HEK293 (cell line): ENCODE data around the gene ARHGEF4.
A peak's percentile ranks its signal among the peaks of the same experiment; 100 is the strongest.

Source experiments
- CTCF ChIA-PET: fragments of 350-600 bp; formaldehyde crosslinking; extraction: SDS; loops from one replicate; lab custom pipeline; 2021; ENCODE audit warnings: antibody characterized with exemption; lab: Yijun Ruan, JAX
- POLR2A ChIA-PET: fragments of 300-600 bp; formaldehyde crosslinking; extraction: SDS; loops from one replicate; lab custom pipeline; 2020; ENCODE audit warnings: antibody characterized with exemption, inconsistent platforms; lab: Yijun Ruan, JAX
- H3K27ac ChIP-seq: fragments of 200-500 bp; sonication (Bioruptor generic); 2 replicates; pipeline ENCODE4 v1.5.1; 2014; ENCODE audit warnings: low read depth, low read length, control low read depth, inconsistent platforms; ENCODE audit errors: extremely low read depth
- H3K36me3 ChIP-seq, 2 experiments: fragments of 200-500 bp in 1 of 2; sonication (Bioruptor generic) in 1 of 2; 1 replicate in 1 of 2; 2 replicates in 1 of 2; pipeline ENCODE4 v1.5.1; 2014 to 2017; ENCODE audit warnings: inconsistent platforms in 2 of 2, low read length in 2 of 2; ENCODE audit not compliant: control insufficient read depth in 2 of 2, insufficient read depth in 1 of 2
- H3K4me1 ChIP-seq: fragments of 200-500 bp; sonication (Bioruptor generic); 2 replicates; pipeline ENCODE4 v1.5.1; 2014; ENCODE audit warnings: mild to moderate bottlenecking, low read length, inconsistent platforms; ENCODE audit not compliant: control insufficient read depth, insufficient read depth
- H3K4me3 ChIP-seq: 2 replicates; pipeline ENCODE4 v1.5.1; 2011; ENCODE audit warnings: low read depth, mild to moderate bottlenecking, control low read depth, low read length, moderate library complexity
- H3K9me3 ChIP-seq: fragments of 200-500 bp; sonication (Bioruptor generic); 2 replicates; pipeline ENCODE4 v1.5.1; 2014; ENCODE audit warnings: low read depth, low read length, inconsistent platforms; ENCODE audit not compliant: control insufficient read depth, insufficient read depth
- FEZF1 ChIP-seq: fragments of 450-650 bp; formaldehyde crosslinking; IDR thresholded peaks from 2 replicates; pipeline ENCODE4 v1.5.1; 2016; ENCODE audit warnings: missing biosample characterization, missing genetic modification characterization
- SCRT2 ChIP-seq: fragments of 450-650 bp; formaldehyde crosslinking; IDR thresholded peaks from 2 replicates; pipeline ENCODE4 v1.5.1; 2016; ENCODE audit warnings: missing biosample characterization, missing genetic modification characterization
- YY2 ChIP-seq: fragments of 450-650 bp; formaldehyde crosslinking; IDR thresholded peaks from 2 replicates; pipeline ENCODE4 v1.5.1; 2016; ENCODE audit warnings: missing biosample characterization, missing genetic modification characterization
- ZNF16 ChIP-seq: fragments of 450-650 bp; formaldehyde crosslinking; IDR thresholded peaks from 2 replicates; pipeline ENCODE4 v1.5.1; 2016; ENCODE audit warnings: low read depth, missing biosample characterization, missing genetic modification characterization
- ZNF174 ChIP-seq: fragments of 450-650 bp; formaldehyde crosslinking; IDR thresholded peaks from 2 replicates; pipeline ENCODE4 v1.5.0; 2017; ENCODE audit warnings: missing biosample characterization, mild to moderate bottlenecking, missing genetic modification characterization
- ZNF302 ChIP-seq: fragments of 450-650 bp; formaldehyde crosslinking; IDR thresholded peaks from 2 replicates; pipeline ENCODE4 v1.5.1; 2016; ENCODE audit warnings: missing biosample characterization, missing genetic modification characterization, low read depth
- ZNF423 ChIP-seq: fragments of 450-650 bp; formaldehyde crosslinking; IDR thresholded peaks from 2 replicates; pipeline ENCODE4 v1.5.1; 2016; ENCODE audit warnings: missing biosample characterization, missing genetic modification characterization
- ZNF473 ChIP-seq: fragments of 450-650 bp; formaldehyde crosslinking; IDR thresholded peaks from 2 replicates; pipeline ENCODE4 v1.5.1; 2017; ENCODE audit warnings: missing biosample characterization, missing genetic modification characterization
- ZNF510 ChIP-seq: fragments of 450-650 bp; formaldehyde crosslinking; IDR thresholded peaks from 2 replicates; pipeline ENCODE4 v1.5.1; 2018; ENCODE audit warnings: mild to moderate bottlenecking, missing genetic modification characterization, missing biosample characterization; ENCODE audit not compliant: insufficient replicate concordance
- ZNF529 ChIP-seq: fragments of 450-650 bp; formaldehyde crosslinking; IDR thresholded peaks from 2 replicates; pipeline ENCODE4 v1.5.1; 2017; ENCODE audit warnings: missing genetic modification characterization, missing biosample characterization; ENCODE audit not compliant: insufficient replicate concordance
- ZNF580 ChIP-seq: fragments of 450-650 bp; formaldehyde crosslinking; IDR thresholded peaks from 2 replicates; pipeline ENCODE4 v1.5.1; 2016; ENCODE audit warnings: missing biosample characterization, missing genetic modification characterization
- ZNF596 ChIP-seq: fragments of 450-650 bp; IDR thresholded peaks from 2 replicates; pipeline ENCODE4 v1.5.0; 2018; ENCODE audit warnings: missing biosample characterization, mild to moderate bottlenecking, missing genetic modification characterization, moderate library complexity
- ZNF629 ChIP-seq: fragments of 450-650 bp; formaldehyde crosslinking; IDR thresholded peaks from 2 replicates; pipeline ENCODE4 v1.5.1; 2017; ENCODE audit warnings: missing biosample characterization, missing genetic modification characterization
- ZNF664 ChIP-seq: fragments of 450-650 bp; formaldehyde crosslinking; IDR thresholded peaks from 2 replicates; pipeline ENCODE4 v1.5.1; 2016; ENCODE audit warnings: missing biosample characterization, missing genetic modification characterization
- ZNF701 ChIP-seq: fragments of 450-650 bp; formaldehyde crosslinking; IDR thresholded peaks from 2 replicates; pipeline ENCODE4 v1.5.1; 2016; ENCODE audit warnings: missing biosample characterization, missing genetic modification characterization
- ZNF76 ChIP-seq: fragments of 450-650 bp; formaldehyde crosslinking; IDR thresholded peaks from 2 replicates; pipeline ENCODE4; 2016; ENCODE audit warnings: low read depth, missing biosample characterization, missing genetic modification characterization, borderline replicate concordance
- TF ChIP-seq, protein P1 (sequence below): IDR thresholded peaks from 2 replicates; pipeline ENCODE4 v1.6.1; 2011; ENCODE audit warnings: mild to moderate bottlenecking, low read depth, low read length, borderline replicate concordance
- TF ChIP-seq, protein P2 (sequence below): fragments of 450-650 bp; formaldehyde crosslinking; IDR thresholded peaks from 2 replicates; pipeline ENCODE4 v1.5.0; 2017; ENCODE audit warnings: missing biosample characterization, missing genetic modification characterization, borderline replicate concordance
- TF ChIP-seq, protein P3 (sequence below): fragments of 450-650 bp; formaldehyde crosslinking; IDR thresholded peaks from 2 replicates; pipeline ENCODE4 v1.5.1; 2017; ENCODE audit warnings: missing biosample characterization, missing genetic modification characterization
- TF ChIP-seq, protein P4 (sequence below): fragments of 450-650 bp; formaldehyde crosslinking; IDR thresholded peaks from 2 replicates; pipeline ENCODE4 v1.5.1; 2016; ENCODE audit warnings: missing biosample characterization, missing genetic modification characterization

ARHGEF4 gene

GRCh38 chr2:130878933-130879332 lies 42.2 kb downstream of the ARHGEF4 start:
- H3K27ac ChIP-seq: no peak overlapping the region
- H3K4me1 ChIP-seq: no peaks in the 10 kb centered on the region
- no peak overlapping the region for H3K4me3 ChIP-seq
- POLR2A ChIA-PET: no interaction called here
- TF ChIP-seq ZNF529 (tag by site-specific recombination): no peak
- TF ChIP-seq ZNF664 (tag by site-specific recombination): no peak
- TF ChIP-seq, protein P1, sequence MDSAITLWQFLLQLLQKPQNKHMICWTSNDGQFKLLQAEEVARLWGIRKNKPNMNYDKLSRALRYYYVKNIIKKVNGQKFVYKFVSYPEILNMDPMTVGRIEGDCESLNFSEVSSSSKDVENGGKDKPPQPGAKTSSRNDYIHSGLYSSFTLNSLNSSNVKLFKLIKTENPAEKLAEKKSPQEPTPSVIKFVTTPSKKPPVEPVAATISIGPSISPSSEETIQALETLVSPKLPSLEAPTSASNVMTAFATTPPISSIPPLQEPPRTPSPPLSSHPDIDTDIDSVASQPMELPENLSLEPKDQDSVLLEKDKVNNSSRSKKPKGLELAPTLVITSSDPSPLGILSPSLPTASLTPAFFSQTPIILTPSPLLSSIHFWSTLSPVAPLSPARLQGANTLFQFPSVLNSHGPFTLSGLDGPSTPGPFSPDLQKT: no peak
- no peak for TF ChIP-seq ZNF302 (tag by site-specific recombination)
- TF ChIP-seq, protein P2, sequence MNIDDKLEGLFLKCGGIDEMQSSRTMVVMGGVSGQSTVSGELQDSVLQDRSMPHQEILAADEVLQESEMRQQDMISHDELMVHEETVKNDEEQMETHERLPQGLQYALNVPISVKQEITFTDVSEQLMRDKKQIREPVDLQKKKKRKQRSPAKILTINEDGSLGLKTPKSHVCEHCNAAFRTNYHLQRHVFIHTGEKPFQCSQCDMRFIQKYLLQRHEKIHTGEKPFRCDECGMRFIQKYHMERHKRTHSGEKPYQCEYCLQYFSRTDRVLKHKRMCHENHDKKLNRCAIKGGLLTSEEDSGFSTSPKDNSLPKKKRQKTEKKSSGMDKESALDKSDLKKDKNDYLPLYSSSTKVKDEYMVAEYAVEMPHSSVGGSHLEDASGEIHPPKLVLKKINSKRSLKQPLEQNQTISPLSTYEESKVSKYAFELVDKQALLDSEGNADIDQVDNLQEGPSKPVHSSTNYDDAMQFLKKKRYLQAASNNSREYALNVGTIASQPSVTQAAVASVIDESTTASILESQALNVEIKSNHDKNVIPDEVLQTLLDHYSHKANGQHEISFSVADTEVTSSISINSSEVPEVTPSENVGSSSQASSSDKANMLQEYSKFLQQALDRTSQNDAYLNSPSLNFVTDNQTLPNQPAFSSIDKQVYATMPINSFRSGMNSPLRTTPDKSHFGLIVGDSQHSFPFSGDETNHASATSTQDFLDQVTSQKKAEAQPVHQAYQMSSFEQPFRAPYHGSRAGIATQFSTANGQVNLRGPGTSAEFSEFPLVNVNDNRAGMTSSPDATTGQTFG (tag by site-specific recombination): no peak
- TF ChIP-seq ZNF473 (tag by site-specific recombination): no peak
- no peak for TF ChIP-seq ZNF76 (tag by site-specific recombination)
- TF ChIP-seq, protein P3, sequence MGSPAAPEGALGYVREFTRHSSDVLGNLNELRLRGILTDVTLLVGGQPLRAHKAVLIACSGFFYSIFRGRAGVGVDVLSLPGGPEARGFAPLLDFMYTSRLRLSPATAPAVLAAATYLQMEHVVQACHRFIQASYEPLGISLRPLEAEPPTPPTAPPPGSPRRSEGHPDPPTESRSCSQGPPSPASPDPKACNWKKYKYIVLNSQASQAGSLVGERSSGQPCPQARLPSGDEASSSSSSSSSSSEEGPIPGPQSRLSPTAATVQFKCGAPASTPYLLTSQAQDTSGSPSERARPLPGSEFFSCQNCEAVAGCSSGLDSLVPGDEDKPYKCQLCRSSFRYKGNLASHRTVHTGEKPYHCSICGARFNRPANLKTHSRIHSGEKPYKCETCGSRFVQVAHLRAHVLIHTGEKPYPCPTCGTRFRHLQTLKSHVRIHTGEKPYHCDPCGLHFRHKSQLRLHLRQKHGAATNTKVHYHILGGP: no peak
- no peak for TF ChIP-seq FEZF1 (tag by site-specific recombination)
- no peak for TF ChIP-seq ZNF510 (tag by site-specific recombination)
- TF ChIP-seq ZNF174 (tag by site-specific recombination): no peak
- CTCF ChIA-PET: no interaction called here
- H3K36me3 ChIP-seq: no peaks in the 10 kb centered on the region
- H3K9me3 ChIP-seq: no peaks in the 10 kb centered on the region

GRCh38 chr2:130882111-130882690 lies 45.5 kb downstream of the ARHGEF4 start:
- H3K9me3 ChIP-seq: no peaks in the 10 kb centered on the region
- CTCF ChIA-PET: interaction anchor here (0.9 to 1.4 kb wide), 4 partner anchors 9 to 86 kb away, joined by 3 to 4 read pairs (median 4); no protein-coding TSS in a partner anchor
- H3K4me3 ChIP-seq: no peak overlapping the region
- POLR2A ChIA-PET: no interaction called here
- no peaks in the 10 kb centered on the region for H3K36me3 ChIP-seq
- no peaks in the 10 kb centered on the region for H3K4me1 ChIP-seq
- no peak for TF ChIP-seq ZNF596 (tag by site-specific recombination)
- TF ChIP-seq SCRT2 (tag by site-specific recombination): peak; percentile 45
- no peak for TF ChIP-seq ZNF423 (tag by site-specific recombination)
- no peak for TF ChIP-seq ZNF16 (tag by site-specific recombination)
- no peak overlapping the region for H3K27ac ChIP-seq

- no peak overlapping the region for H3K27ac ChIP-seq
- H3K4me3 ChIP-seq: no peak overlapping the region
- no peaks in the 10 kb centered on the region for H3K36me3 ChIP-seq
- POLR2A ChIA-PET: no interaction called here
- H3K4me1 ChIP-seq: no peaks in the 10 kb centered on the region
- CTCF ChIA-PET: interaction anchor here (2.9 kb wide), 1 partner anchor 9 kb away, joined by 16 read pairs; no protein-coding TSS in a partner anchor
- no peaks in the 10 kb centered on the region for H3K9me3 ChIP-seq
- TF ChIP-seq, protein P4, sequence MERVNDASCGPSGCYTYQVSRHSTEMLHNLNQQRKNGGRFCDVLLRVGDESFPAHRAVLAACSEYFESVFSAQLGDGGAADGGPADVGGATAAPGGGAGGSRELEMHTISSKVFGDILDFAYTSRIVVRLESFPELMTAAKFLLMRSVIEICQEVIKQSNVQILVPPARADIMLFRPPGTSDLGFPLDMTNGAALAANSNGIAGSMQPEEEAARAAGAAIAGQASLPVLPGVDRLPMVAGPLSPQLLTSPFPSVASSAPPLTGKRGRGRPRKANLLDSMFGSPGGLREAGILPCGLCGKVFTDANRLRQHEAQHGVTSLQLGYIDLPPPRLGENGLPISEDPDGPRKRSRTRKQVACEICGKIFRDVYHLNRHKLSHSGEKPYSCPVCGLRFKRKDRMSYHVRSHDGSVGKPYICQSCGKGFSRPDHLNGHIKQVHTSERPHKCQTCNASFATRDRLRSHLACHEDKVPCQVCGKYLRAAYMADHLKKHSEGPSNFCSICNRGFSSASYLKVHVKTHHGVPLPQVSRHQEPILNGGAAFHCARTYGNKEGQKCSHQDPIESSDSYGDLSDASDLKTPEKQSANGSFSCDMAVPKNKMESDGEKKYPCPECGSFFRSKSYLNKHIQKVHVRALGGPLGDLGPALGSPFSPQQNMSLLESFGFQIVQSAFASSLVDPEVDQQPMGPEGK (tag by site-specific recombination): no peak
- no peak for TF ChIP-seq YY2 (tag by site-specific recombination)
- no peak for TF ChIP-seq ZNF580
- no peak for TF ChIP-seq ZNF629 (tag by site-specific recombination)
- TF ChIP-seq ZNF701 (tag by site-specific recombination): no peak
- no peak for TF ChIP-seq ZNF529 (tag by site-specific recombination)
These were observed 46.3 kb downstream of the ARHGEF4 start for GRCh38 chr2:130882991-130883390.
